Measurements from ENCODE around the gene SLC12A4.
A peak's percentile ranks its signal among the peaks of the same experiment; 100 is the strongest.
"Not testable (repeated sequence)": the region's sequence is repeated elsewhere in the genome, so short reads cannot be mapped to it uniquely, and the experiment has no call there.

Gene SLC12A4

DNA sequence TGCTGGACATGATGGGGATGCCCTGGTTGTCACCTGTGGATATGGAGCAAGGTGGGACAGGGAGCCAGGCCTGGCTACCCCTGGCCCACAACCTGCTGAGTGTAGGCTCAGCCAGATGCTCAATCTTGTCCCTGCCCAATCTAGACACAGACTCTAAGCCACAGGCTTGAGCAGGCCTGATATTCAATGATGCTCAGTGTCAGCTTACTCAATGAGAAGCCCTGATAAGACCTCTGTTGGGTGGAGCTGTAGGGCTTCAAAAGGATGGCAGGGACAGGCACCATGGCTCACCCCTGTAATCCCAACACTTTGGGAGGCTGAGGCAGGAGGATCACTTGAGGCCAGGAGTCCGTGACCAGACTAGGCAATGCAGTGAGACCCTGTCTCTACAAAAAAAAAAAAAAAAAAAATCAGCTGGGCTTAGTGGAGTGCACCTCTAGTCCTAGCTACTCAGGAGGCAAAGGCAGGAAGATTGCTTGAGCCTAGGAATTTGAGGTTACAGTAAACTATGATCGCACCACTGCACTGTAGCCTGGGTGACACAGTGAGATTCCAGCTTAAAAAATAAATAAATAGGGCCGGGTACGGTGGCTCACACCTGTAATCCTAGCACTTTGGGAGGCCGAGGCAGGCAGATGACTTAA, 27.9 kb downstream of the SLC12A4 start:
- no peak for DNase-seq

DNA sequence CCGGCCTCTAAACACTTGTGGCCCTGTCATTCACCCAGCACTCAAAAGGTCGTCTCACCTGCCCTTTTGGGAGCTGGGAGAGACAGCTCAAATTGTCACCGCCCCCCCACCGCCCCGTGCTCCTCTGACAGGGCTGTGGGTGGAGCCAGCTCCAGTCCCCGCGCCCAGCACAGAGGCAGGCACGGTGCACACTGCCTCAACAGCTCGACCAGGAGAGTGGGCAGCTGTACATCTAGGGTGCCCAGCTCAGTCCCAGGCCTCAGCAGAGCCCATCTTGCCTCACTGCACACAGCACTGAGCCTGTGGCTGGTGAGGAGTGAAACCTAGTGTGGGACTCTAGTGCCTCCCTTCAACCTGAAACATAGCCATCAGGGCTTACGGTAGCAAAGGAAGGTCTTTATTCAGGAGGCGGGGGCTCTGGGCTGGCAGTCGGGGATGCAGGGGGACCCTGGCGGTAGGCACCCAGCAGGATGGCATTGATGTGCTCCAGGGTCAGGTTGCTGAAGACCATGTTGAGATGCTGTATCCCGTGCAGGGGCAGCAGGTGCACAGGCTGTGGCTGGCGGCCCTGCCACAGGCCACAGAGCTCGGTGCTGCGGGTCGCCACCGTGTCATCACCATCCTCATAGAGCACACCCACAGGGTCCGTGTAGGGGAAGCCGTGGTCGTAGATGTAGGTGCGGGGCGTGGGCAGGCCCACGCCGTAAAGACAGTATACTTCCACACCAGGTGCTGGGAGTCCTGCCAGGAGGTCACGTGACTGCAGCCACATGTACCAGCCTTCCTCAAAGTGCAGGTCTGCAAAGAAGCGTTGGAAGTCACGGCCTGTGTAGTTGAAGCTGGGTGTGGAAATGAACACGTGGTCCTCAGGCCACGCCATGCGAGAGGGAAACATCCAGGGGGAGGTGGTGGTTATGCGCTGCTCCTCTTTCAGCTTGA, 28.7 kb downstream of the SLC12A4 start:
- no peak for DNase-seq

DNA sequence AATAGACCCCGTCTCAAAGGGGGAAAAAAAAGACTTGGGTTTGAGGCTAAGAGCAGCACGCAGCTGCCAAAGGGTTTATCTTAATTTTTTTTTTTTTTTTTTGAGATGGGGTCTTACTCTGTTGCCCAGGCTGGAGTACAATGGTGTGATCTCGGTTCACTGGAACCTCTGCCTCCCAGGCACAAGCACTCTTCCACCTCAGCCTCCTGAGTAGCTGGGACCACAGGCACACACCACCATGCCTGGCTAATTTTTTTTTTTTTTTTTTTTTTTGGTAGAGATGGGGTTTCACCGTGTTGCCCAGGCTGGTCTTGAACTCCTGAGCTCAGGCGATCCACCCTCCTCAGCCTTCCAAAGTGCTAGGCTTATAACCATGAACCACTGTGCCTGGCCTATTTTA, 30.7 kb downstream of the SLC12A4 start:
- not testable (repeated sequence) for DNase-seq

DNA sequence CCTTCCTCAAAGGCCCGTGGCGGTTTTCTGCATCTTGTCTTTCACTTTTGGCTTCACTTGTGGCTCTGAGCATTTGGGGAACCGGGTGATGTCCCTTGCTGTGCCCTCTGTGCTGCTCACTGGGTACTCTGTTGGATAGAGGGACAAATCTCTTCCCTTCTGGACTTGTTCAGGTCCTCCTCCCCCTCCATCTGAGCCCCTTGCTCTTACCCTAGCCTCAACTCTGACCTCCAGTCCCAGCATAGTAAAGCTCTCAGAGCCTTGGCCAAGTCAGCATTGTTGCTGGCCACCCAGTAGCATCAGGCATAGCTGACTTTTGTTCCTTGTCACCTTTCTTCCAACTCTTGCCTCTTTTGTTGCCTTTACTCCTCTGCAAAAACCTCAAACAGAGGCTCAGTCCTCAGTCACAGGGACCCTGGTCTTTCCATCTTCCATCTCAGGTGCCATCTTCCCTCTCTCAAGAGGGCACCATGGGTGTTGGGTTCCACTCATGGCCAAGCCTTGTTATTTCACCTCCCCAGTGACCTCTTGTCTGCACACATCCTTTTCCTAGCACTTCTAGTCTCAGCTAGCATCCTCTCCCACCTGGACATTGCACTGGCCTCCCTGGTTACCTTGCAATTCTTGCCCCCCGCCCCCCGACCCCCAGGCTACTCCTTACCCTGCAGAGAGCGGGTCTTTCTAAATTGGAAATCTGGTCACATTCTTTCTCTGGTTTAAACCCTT, 31.4 kb downstream of the SLC12A4 start:
- no peak for DNase-seq

DNA sequence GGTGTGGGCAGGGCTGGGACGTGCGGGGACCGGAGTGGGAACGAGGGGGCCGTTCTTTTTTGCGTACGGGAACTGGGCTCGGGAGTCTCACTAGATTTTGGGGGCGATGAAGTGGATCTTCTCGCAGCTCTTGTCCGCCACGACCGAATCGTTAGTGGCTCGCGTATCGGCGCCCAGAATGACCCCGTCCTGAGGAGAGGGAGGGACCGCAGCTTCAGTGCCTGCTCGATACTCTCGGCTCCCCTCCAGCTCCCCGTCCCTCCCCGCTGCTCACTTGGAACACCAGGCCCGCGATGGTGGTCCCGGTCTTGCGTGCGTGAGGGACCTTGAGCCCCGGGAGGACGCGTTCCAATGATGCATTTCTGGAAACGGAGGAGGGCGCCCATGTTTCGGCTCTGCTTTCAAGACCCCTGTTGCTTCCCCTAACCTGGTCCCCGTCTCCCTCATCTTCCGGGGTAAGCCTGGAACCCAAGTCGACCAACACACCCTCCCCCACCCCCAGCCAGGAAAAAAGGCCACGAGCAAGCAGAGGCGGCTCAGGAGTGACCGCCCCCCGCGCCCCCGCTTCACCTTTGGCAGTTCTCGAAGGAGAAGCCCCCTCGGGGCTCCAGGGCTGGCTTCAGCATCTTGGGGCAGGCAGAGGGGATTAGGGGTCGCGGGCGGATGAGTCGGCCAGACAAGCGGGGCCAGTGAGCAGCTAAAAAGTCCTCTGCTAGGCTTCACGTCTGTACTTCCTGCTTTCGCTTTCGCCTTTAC, 32.1 kb downstream of the SLC12A4 start, which contains the start of gene PSMB10:
Gene PSMB10, minus strand, starts transcription at position 727 of the 756 bp plus-strand sequence. Its CDS starts 101 bp downstream, at position 626.
- DNase-seq = peak; percentile 36

DNA sequence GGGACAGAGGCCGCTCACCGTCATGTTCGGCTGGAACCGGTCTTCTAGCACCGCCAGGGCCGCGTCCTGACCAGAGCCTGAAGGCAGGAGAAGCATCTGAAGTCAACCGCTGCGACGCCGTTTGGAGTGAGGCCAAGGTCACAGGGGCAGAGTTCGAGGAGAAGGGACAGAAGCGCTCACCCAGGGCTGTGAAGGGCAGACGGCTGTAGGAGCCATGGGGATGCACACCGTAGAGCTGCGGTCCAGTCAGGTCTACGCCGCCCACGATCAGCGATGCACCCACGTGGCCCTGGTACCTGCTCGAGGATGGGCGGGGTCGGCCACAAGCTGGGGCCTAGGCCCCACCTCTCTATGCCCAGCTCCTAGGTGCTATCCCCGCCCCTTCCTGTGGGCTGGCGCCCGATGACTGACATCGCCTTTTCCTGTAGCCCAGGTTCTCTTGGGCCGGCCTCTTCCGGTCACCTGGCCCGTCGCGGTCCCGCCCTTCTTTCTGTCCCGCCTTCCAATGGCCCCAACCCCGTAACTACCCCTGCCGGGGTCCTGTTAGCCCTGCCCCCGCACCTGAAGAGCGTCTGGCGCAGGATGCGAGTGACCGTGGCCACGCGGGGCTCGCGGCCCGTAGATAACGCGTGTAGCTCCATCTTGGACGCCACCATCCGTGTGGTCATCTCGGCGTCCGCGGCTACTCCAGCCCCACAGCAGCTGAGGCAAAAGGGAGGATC, 32.9 kb downstream of the SLC12A4 start:
- peak; percentile 97 for DNase-seq

DNA sequence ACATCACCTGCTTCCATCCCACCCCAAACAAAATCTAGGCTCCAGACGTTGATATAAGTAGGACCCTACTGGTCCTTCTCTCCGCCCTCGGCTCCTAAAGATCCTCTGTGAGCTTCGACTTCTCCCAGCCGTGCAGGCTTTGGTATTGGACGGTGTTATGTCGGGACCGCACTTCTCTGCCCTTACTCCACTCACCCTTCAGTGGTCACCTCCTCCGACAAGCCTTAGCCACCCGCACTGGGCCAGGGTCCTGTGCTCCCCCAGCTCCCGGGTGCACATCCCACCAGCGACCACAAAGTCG, 33.4 kb downstream of the SLC12A4 start:
- DNase-seq = peak; percentile 33

DNA sequence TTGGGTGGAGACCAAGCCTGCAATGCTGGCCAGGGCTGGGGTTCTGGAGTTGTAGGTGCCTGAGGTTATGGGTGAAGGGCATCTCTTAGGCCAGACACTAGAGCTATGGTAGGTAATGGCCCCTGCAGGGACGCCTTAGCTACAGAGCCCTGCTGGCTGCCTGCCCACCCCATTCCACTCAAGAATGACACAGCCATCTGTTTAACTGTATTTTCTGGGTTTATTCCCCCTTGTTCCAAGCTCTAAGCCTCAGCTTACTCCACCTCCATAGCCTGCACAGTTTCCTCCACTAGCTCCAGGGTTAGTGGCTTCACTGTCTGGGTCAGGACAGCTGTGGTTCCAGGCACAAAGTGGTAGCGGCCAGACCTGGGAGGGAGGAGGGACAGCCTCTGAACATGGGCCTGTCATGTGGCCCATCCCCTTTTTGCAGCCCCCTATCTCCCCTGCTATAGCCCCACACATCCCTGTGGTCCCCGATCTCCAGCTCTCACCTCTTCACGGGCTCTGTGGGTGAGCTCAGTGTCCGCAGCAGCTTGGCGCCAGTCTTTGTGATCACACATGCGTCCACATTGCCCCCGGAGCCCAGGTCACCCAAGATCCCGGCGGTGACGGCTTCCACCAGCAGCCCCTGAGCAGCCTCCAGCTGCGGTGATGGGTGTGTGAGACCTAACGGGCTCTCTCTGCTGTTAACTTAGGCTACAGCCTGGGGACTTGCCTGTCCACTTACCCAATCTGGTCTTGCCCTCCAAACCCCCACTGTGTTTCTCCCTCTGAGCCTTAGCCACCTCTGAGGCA, 33.9 kb downstream of the SLC12A4 start:
- peak; percentile 31 for DNase-seq

DNA sequence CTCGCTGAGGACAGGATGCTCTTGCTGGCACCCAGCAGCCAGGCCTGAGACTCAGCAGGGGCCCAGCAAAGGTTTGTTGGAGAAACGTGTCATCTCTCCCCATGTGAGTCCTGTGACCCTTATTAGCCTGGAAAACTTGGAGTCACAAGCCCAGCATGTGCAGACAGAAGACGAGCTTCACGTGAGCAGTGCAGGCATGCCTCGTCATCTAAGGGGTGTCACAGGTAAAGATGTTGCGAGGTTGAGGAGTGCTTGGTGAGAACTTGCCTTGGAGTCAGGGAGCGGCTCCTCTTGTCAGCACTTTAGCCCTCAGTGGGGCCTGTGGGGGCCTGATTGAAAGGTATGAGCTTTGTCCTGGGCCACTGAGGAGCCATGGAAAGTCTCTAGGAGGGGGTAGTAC, 34.6 kb downstream of the SLC12A4 start:
- DNase-seq = no peak

DNA sequence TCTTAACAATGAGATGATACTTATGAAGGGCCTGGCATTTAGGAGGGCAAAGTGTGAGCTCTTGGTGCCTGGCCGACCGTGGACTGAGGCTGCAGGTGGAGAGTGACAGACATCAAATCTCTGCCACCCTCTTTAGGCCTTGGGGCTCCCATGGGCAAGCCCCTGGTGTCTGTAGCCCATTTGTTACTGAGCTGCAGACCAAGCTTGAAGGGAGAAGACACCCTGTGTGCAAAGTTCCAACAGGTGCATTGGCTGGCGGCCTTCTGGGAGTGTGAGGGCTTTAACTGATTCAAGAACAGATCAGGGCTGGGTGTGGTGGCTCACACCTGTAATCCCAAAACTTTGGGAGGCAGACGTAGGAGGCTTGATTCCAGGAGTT, 36.0 kb downstream of the SLC12A4 start:
- DNase-seq = no peak

DNA sequence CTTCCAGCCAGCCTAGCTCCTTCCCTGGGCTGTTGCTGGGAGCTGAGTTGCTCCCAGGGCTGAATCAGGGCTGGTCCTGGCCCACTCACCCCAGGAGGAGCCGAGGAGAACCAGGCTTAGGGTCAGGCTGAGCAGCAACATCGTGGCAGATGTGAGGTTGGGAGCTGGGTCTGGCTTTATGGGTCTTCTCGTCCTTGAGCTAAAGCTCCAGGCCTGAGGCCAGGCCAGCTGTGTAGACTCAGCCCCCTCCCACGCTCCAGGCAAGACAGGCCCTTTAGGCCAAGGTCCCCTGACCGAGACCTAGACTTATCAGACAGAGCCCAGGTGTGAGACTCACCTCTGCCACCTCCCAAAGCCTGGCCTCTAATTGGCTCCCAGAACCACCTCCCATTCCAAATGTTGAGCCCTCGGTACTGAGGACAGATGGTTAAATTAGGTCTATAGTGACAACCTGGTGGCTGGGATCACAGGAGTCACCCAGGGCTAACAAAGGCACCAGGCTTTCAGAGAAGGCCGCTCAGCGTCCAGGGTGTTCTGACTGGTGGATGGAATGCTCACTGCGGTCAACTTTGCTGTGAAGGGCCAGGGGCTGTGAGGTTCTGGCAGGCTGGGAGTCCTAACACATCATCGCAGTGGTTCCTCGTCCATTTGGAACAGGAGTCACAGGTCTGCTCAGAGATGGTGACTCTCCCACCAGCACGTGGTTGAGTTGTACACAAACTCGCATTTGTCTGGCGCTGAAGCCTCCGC, 36.5 kb downstream of the SLC12A4 start, which contains the start of gene CTRL:
Gene CTRL, minus strand, starts transcription at position 151 of the 750 bp plus-strand sequence. Its CDS starts 10 bp downstream, at position 141.
- no peak for DNase-seq

DNA sequence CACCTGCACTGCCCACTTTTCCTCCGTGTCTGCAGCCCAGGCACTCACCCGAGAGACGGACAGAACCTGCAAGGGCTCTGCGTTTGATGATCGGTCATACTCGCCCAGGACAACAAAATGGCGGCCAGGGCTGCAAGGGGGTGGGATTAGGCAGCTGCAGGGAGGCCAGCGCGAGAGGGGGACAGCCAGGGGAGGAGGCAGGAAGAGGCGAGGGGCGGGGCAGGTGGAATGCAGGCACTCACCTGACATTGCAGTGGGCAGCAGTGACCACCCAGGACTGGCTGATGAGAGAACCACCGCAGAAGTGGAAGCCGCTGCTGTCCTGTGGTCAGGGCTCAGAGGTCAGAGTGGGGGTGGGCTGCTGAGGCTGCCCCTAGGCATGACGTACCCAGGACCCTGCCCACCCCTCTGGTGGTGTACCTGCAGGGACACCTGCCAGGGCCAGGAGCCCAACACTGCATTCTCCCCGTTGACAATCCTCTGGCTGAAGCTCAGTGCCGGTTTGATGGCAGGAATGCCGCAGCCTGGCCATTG, 37.7 kb downstream of the SLC12A4 start:
- no peak for DNase-seq

DNA sequence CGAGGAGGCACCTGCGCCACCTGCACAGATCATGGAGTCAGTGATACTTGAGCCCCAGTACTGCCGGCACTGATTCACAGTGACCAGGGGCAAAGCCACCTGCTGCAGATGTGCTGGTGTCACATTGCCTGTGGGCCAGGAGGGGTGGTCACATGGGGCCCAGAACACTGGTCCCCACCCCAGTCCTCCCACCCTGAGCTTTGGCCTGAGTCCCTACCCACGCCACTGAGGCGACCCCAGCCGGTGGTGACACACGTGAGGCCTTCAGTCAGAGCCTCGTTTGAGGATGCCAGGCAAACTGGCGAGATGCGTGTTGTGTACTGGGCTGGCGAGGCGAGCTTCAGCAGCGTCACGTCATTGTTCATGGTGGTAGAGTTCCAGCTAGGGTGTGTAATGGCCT, 38.2 kb downstream of the SLC12A4 start:
- DNase-seq = no peak

DNA sequence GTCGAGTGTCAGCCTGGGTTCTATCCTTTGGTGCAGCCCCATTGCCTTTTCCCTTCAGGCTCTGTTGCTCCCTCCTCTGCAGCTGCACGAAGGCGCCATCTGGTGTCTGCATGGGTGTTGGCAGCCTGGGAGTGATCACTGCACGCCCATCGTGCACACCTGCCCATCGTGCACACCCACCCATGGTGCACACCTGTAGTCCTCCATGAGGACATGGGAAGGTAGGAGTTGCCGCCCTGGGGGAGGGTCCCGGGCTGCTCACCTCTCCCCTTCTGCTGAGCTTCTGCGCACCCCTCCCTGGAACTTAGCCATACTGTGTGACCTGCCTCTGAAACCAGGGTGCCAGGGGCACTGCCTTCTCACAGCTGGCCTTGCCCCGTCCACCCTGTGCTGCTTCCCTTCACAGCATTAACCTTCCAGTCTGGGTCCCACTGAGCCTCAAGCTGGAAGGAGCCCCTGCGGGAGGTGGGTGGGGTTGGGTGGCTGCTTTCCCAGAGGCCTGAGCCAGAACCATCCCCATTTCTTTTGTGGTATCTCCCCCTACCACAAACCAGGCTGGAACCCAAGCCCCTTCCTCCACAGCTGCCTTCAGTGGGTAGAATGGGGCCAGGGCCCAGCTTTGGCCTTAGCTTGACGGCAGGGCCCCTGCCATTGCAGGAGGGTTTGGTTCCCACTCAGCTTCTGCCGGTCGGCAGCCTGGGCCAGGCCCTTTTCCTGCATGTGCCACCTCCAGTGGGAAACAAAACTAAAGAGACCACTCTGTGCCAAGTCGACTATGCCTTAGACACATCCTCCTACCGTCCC, 39.7 kb downstream of the SLC12A4 start:
- peak; percentile 73 for DNase-seq

DNA sequence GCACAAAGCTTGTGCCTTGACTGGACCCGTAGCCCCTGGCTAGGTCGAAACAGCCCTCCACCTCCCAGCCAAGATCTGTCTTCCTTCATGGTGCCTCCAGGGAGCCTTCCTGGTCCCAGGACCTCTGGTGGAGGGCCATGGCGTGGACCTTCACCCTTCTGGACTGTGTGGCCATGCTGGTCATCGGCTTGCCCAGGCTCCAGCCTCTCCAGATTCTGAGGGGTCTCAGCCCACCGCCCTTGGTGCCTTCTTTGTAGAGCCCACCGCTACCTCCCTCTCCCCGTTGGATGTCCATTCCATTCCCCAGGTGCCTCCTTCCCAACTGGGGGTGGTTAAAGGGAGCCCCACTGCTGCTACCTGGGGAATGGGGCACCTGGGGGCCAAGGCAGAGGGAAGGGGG, 40.3 kb downstream of the SLC12A4 start:
- no peak for DNase-seq

DNA sequence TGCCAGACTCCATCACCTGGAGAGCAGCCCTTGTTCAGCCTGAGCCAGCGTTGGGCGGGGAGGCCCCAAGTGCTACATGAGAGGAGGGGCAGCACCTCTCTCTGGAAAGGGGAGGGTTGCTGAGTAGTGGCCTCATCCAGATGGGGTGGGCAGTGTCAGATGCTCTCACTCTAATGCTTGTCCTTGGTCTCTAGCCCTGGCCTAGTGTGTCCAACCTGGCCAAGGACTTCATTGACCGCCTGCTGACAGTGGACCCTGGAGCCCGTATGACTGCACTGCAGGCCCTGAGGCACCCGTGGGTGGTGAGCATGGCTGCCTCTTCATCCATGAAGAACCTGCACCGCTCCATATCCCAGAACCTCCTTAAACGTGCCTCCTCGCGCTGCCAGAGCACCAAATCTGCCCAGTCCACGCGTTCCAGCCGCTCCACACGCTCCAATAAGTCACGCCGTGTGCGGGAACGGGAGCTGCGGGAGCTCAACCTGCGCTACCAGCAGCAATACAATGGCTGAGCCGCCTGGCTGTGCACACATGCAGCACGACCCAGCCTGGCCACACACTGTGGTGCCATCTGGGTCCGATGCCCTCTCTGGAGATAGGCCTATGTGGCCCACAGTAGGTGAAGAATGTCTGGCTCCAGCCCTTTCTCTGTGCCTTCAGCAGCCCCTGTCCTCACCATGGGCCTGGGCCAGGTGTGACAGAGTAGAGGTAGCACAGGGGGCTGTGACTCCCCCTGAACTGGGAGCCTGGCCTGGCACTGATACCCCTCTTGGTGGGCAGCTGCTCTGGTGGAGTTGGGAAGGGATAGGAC, 41.1 kb downstream of the SLC12A4 start:
- DNase-seq = peak; percentile 26

DNA sequence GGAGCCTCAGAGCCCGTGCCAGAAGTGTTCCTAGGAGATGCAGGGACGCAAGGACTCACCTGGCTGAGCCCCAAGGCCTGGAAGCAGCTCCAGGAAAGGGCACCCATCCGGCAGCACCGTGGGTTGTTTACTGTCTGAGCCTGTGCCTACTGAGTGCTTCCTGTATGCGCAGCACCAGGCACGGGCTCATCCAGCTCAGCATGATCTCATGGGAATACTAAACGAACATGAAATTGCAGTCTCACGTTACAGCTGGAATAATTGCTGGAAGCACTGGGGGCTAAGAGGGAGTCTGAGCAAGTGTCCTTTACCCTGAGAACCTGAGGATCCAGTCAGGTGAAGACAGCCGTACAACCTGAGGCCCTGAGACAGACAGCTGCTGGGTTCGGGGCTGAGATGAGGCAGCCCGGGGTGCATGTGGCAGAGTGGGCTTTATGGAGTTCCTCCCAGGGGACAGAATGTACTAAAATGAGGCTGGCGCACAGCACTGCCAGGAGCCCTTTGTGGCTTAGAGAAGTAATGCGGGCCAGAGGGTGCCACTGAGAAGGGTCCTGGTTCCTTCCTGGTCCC, 42.2 kb downstream of the SLC12A4 start:
- DNase-seq = peak; percentile 97

Measured in NCI-H1092 treated with DMSO at 0.1 percent for 48 hours (cell line).